Esophagus (tissue), 2 donors: ENCODE data around the gene FHOD3. TPM values are rescaled to one million over a fixed set of nuclear protein-coding genes. Genes with fewer than 3 reads are reported as not detected.

Source experiments
- H3K27ac ChIP-seq, 2 donors: one replicate each; pipeline ENCODE4 v1.5.1; 2013; ENCODE audit warnings: low read depth in 2 of 2, mild to moderate bottlenecking in 2 of 2, inconsistent platforms in 1 of 2, low read length in 1 of 2, moderate library complexity in 1 of 2
- H3K27me3 ChIP-seq, 2 donors: one replicate each; pipeline ENCODE4 v1.6.1; 2013; ENCODE audit warnings: low read length in 2 of 2, control low read depth in 1 of 2, mild to moderate bottlenecking in 1 of 2; ENCODE audit not compliant: insufficient read depth in 2 of 2, control insufficient read depth in 1 of 2
- H3K36me3 ChIP-seq, 2 donors: one replicate each; pipeline ENCODE4 v1.6.1; 2013; ENCODE audit warnings: low read length in 1 of 2; ENCODE audit not compliant: control insufficient read depth in 2 of 2, insufficient read depth in 2 of 2
- H3K4me1 ChIP-seq, 2 donors: one replicate each; pipeline ENCODE4 v1.6.1; 2013; ENCODE audit warnings: low read length in 1 of 2; ENCODE audit not compliant: control insufficient read depth in 2 of 2, insufficient read depth in 2 of 2
- H3K4me3 ChIP-seq, 2 donors: one replicate each; pipeline ENCODE4 v1.5.1; 2013; ENCODE audit warnings: low read length in 2 of 2, mild to moderate bottlenecking in 2 of 2, low read depth in 1 of 2, moderate library complexity in 1 of 2
- H3K9me3 ChIP-seq, 2 donors: one replicate each; pipeline ENCODE4 v1.6.1; 2013; ENCODE audit warnings: mild to moderate bottlenecking in 2 of 2, low read depth in 1 of 2, low read length in 1 of 2, moderate library complexity in 1 of 2; ENCODE audit not compliant: control insufficient read depth in 2 of 2, insufficient read depth in 1 of 2
- WGBS, 2 donors: extraction: QIAGEN DNeasy Blood & Tissue Kit; methylation state at CpG; one replicate each; pipeline ENCODE4 v1.1.7; 2013; 5-methylcytosine and 5-hydroxymethylcytosine counted together
- polyA plus RNA-seq, 2 donors: library from polyadenylated mRNA; stranded (reverse); fragments of 200-250 nt; gene quantifications; one replicate each; pipeline ENCODE4 v1.2.3, GENCODE V29; 2013
- donor health status: healthy with polysubstance abuse.
- donor health status: Bipolar disorder and iron deficiency.

The FHOD3 gene
- polyA plus RNA-seq, 2 donors, result 3.7 to 11.1 TPM

GRCh38 chr18:36335476-36336279 is 38.2 kb downstream of the FHOD3 start:
- no peak overlapping the region for H3K4me3 ChIP-seq
- H3K36me3 ChIP-seq, result no peaks in the 10 kb centered on the region
- no peaks in the 10 kb centered on the region for H3K27me3 ChIP-seq
- H3K9me3 ChIP-seq, result no peaks in the 10 kb centered on the region
- peaks cover 0 to 2% of the 10 kb centered on the region in 2 donors for H3K4me1 ChIP-seq
- H3K27ac ChIP-seq, result no peak overlapping the region
- WGBS, 2 donors, result 87 to 90% methylated on average over 16 of the region's 16 CpGs

DNA sequence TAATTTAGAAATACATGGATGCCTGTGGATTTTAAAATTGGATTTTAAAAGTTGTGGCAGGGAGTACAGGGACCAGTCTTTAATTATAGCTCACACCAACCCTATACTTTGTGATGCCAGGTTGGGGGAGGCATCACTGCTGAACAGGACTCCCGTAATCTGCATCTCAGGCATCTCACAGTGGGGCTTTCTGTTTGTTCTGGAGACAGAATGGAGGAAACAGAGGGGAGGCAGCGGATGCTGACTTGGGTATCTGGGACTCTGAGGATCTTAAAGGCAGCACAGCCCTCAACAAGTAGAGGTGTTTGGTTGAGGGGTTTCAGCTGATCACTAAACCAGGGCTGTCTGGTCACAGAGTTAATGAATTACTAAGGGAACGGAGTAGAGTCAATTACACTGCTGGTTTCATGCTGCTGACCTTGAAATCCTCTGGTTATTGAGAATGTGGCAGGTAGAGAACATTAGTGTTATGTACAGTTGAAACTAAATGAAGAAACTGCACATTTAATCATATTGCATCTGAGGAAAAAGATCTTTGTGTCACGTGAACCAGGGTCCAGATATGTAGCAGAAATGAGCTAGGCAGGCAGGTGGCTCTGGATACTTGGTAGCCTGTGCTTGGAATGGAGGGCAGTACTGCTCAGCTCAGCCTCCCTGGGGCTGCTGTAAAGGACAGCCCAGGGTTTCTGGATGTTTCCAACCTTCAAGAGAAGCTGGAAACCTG is 40.3 kb downstream of the FHOD3 start:
- 69 to 82% methylated on average over 4 of the region's 4 CpGs for WGBS, 2 donors
- Histone ChIP-seq H3K9me3 (no peaks in the 10 kb centered on the region), H3K4me1 (peaks cover 0 to 2% of the 10 kb centered on the region in 2 donors), H3K27ac (no peak overlapping the region), H3K27me3 (no peaks in the 10 kb centered on the region), H3K4me3 (no peak overlapping the region), H3K36me3 (no peaks in the 10 kb centered on the region)

DNA sequence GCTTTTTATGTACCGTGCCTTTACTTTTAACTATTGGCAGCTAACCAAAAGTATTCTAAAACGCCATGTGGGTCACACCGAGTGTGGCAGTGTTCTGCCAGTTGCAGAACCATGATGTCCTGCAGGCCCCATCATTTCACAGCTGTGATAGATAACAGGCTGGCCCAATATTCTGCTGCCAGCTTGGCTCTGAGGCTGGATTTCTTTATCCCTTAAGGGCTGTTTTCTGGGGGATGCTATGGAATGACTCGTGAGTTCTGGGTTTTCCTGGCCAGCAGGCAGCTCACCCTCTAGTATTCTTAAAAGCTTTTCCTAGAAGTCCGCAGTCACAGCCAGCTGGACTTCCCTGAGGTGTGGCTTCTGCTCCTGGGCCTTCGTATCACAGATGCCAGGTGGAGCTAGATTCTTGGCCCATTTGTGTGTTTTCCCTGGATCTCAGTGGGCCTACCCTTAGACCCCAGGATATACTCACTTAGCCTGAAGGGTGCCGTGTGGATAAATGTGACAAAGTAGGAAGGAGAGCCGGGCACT is 41.0 kb downstream of the FHOD3 start:
- Histone ChIP-seq H3K4me1 (peaks cover 0 to 2% of the 10 kb centered on the region in 2 donors), H3K36me3 (no peaks in the 10 kb centered on the region), H3K27ac (no peak overlapping the region), H3K4me3 (no peak overlapping the region), H3K27me3 (no peaks in the 10 kb centered on the region), H3K9me3 (no peaks in the 10 kb centered on the region)
- 70 to 72% methylated on average over 8 of the region's 8 CpGs for WGBS, 2 donors

- H3K36me3 ChIP-seq, result no peaks in the 10 kb centered on the region
- no peak overlapping the region for H3K27ac ChIP-seq
- no peak overlapping the region for H3K4me3 ChIP-seq
- H3K4me1 ChIP-seq, result no peaks in the 10 kb centered on the region
- no peaks in the 10 kb centered on the region for H3K27me3 ChIP-seq
- 88 to 89% methylated on average over 4 of the region's 4 CpGs for WGBS, 2 donors
- H3K9me3 ChIP-seq, result no peaks in the 10 kb centered on the region
Measured at GRCh38 chr18:36340246-36340645, 42.7 kb downstream of the FHOD3 start.

GRCh38 chr18:36341944-36342343 is 44.4 kb downstream of the FHOD3 start:
- no peak overlapping the region for H3K4me3 ChIP-seq
- H3K27ac ChIP-seq, result no peak overlapping the region
- no peaks in the 10 kb centered on the region for H3K36me3 ChIP-seq
- peaks cover 0 to 4% of the 10 kb centered on the region in 2 donors for H3K9me3 ChIP-seq
- no peaks in the 10 kb centered on the region for H3K27me3 ChIP-seq
- H3K4me1 ChIP-seq, result no peaks in the 10 kb centered on the region

GRCh38 chr18:36348331-36348730 is 50.8 kb downstream of the FHOD3 start:
- Histone ChIP-seq H3K4me3 (no peak overlapping the region), H3K9me3 (peaks cover 0 to 4% of the 10 kb centered on the region in 2 donors), H3K27me3 (no peaks in the 10 kb centered on the region), H3K27ac (no peak overlapping the region), H3K36me3 (no peaks in the 10 kb centered on the region), H3K4me1 (no peaks in the 10 kb centered on the region)
- WGBS, 2 donors, result 74 to 75% methylated on average over 3 of the region's 3 CpGs

- 80 to 87% methylated on average over 6 of the region's 6 CpGs for WGBS, 2 donors
- no peak overlapping the region for H3K4me3 ChIP-seq
- no peak overlapping the region for H3K27ac ChIP-seq
- no peaks in the 10 kb centered on the region for H3K27me3 ChIP-seq
- no peaks in the 10 kb centered on the region for H3K36me3 ChIP-seq
- no peaks in the 10 kb centered on the region for H3K4me1 ChIP-seq
- H3K9me3 ChIP-seq, result peaks cover 0 to 4% of the 10 kb centered on the region in 2 donors
Measured at GRCh38 chr18:36348971-36349417, 51.5 kb downstream of the FHOD3 start.

DNA sequence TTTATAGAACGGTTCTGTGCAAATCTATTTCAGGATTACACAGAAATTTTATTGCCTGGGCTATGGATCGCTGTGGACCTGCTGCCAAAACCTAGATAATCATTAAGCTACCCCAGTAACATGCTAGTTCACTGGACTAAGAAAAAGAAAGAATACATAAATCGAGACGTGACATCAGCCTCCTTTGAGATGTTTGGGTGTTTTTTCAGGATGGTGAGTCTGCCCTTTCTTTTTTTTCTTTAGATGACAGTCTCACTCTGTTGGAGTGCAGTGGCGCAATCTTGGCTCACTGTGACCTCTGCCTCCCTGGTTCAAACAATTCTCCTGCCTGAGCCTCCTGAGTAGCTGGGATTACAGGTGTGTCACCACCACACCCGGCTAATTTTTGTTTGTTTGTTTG is 52.0 kb downstream of the FHOD3 start:
- Histone ChIP-seq H3K36me3 (no peaks in the 10 kb centered on the region), H3K27me3 (no peaks in the 10 kb centered on the region), H3K4me1 (no peaks in the 10 kb centered on the region), H3K4me3 (no peak overlapping the region), H3K27ac (no peak overlapping the region), H3K9me3 (peaks cover 0 to 4% of the 10 kb centered on the region in 2 donors)
- WGBS, 2 donors, result 57 to 81% methylated on average over 6 of the region's 6 CpGs

- no peaks in the 10 kb centered on the region for H3K27me3 ChIP-seq
- 80 to 86% methylated on average over 3 of the region's 3 CpGs for WGBS, 2 donors
- peaks cover 0 to 4% of the 10 kb centered on the region in 2 donors for H3K9me3 ChIP-seq
- no peaks in the 10 kb centered on the region for H3K4me1 ChIP-seq
- no peak overlapping the region for H3K27ac ChIP-seq
- no peak overlapping the region for H3K4me3 ChIP-seq
- no peaks in the 10 kb centered on the region for H3K36me3 ChIP-seq
Measured at GRCh38 chr18:36350251-36350651, 52.7 kb downstream of the FHOD3 start.
